ENCODE data around the gene SCML2. TPM values are rescaled to one million over a fixed set of nuclear protein-coding genes. Genes with fewer than 3 reads are reported as not detected.

The SCML2 gene
- total and polyA plus RNA-seq, 4 donors: 0.64 to 6.0 (median 0.84) TPM

DNA sequence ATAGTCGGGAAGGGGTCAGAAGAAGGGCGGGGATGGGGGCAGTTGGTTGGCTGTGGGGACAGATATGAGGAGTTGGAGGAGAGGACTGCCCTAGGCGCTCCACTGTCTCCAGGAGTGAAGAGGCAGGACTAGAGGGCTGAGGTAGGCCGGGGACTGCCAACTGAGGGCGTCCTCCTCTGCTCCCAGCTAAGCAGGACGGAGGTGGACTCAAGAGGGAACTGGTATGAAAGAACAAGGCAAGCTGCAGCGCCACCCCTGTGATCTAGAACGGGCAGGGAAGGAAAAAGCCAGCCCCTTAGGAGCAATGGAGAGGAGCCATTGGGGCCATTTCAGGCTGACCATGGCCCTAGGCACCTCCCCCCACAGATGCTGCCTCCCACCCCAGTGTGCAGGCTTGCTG lies 147.8 kb downstream of the SCML2 start:
- no peak overlapping the region for H3K27ac ChIP-seq (ENCODE audit: low read depth in 1 of 2, low read length in 1 of 2)
- H3K4me3 ChIP-seq: no peak overlapping the region
- H3K9ac ChIP-seq (ENCODE audit: insufficient read depth in 1 of 2, low read length in 2 of 2): no peak overlapping the region
- no peaks in the 10 kb centered on the region for H3K36me3 ChIP-seq (ENCODE audit: control insufficient read depth in 4 of 4, insufficient read depth in 4 of 4, low read length in 4 of 4)
- no peak for DNase-seq
- ATAC-seq (ENCODE audit: insufficient read depth, low FRiP score): no peak
- TF ChIP-seq, protein P1, sequence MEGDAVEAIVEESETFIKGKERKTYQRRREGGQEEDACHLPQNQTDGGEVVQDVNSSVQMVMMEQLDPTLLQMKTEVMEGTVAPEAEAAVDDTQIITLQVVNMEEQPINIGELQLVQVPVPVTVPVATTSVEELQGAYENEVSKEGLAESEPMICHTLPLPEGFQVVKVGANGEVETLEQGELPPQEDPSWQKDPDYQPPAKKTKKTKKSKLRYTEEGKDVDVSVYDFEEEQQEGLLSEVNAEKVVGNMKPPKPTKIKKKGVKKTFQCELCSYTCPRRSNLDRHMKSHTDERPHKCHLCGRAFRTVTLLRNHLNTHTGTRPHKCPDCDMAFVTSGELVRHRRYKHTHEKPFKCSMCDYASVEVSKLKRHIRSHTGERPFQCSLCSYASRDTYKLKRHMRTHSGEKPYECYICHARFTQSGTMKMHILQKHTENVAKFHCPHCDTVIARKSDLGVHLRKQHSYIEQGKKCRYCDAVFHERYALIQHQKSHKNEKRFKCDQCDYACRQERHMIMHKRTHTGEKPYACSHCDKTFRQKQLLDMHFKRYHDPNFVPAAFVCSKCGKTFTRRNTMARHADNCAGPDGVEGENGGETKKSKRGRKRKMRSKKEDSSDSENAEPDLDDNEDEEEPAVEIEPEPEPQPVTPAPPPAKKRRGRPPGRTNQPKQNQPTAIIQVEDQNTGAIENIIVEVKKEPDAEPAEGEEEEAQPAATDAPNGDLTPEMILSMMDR (IDR thresholded peaks at IDR 0.05; ENCODE audit: control extremely low read depth, extremely low read depth): no peak
- H3K27me3 ChIP-seq (ENCODE audit: control insufficient read depth in 3 of 3, insufficient read depth in 3 of 3, low read length in 2 of 3): peaks cover 2 to 11% (median 3%) of the 10 kb centered on the region in 3 donors
- peaks cover 0 to 3% (median 0%) of the 10 kb centered on the region in 4 donors for H3K9me3 ChIP-seq (ENCODE audit: control insufficient read depth in 4 of 4, insufficient read depth in 3 of 4, low read length in 3 of 4)
- whole genome bisulfite sequencing, 2 donors: 72 to 89% methylated on average over 8 of the region's 8 CpGs
- H3K4me1 ChIP-seq (ENCODE audit: control insufficient read depth in 5 of 5, insufficient read depth in 5 of 5, low read length in 5 of 5): no peaks in the 10 kb centered on the region

DNA sequence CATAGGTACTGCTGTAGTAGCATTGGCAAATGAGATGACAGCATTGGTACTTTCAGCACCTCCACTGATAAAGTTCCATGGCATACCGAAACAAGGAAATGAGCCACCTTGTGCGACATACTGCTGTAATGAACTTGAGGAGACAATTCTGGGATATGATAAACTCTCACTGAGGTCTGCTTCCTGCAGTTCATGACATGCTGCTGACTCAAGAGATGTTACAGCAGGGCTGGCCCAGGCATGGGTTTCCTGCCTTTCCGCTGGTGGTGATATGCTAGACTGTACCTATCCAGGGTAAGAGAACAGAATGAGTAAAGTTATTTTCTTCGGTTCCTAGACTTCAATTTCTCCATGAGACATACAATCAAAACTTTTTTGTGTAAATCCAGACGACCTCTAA lies 150.9 kb downstream of the SCML2 start:
- no peak for ATAC-seq (ENCODE audit: insufficient read depth, low FRiP score)
- Histone ChIP-seq H3K9ac (ENCODE audit: insufficient read depth in 1 of 2, low read length in 2 of 2) (no peak overlapping the region), H3K4me1 (ENCODE audit: control insufficient read depth in 5 of 5, insufficient read depth in 5 of 5, low read length in 5 of 5) (no peaks in the 10 kb centered on the region), H3K27me3 (ENCODE audit: control insufficient read depth in 3 of 3, insufficient read depth in 3 of 3, low read length in 2 of 3) (peaks cover 3 to 9% (median 3%) of the 10 kb centered on the region in 3 donors), H3K4me3 (no peak overlapping the region), H3K9me3 (ENCODE audit: control insufficient read depth in 4 of 4, insufficient read depth in 3 of 4, low read length in 3 of 4) (peaks cover 0 to 3% (median under 1%) of the 10 kb centered on the region in 4 donors), H3K27ac (ENCODE audit: low read depth in 1 of 2, low read length in 1 of 2) (no peak overlapping the region), H3K36me3 (ENCODE audit: control insufficient read depth in 4 of 4, insufficient read depth in 4 of 4, low read length in 4 of 4) (no peaks in the 10 kb centered on the region)
- no peak for DNase-seq
- TF ChIP-seq, protein P1 (IDR thresholded peaks at IDR 0.05; ENCODE audit: control extremely low read depth, extremely low read depth): no peak
- WGBS, 2 donors: 65 to 83% methylated on average over 5 of the region's 5 CpGs

DNA sequence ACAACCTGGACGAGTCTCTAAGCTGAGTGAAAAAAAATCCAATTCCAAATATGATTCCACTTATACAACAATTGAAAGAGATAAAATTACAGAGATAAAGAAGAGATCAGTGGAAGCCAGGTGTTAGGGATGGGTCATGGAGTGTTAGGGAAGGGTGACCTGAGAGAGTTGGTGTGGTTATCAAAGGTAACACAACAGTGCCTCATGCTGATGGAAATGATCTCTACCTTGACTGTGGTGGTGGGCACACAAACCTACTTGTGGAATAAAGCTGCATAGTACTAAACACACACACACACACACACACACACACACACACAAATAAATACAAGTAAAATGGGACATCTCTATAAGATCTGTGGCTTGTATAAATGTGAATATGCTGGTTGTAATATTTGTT lies 159.8 kb downstream of the SCML2 start:
- H3K27ac ChIP-seq (ENCODE audit: low read depth in 1 of 2, low read length in 1 of 2): no peak overlapping the region
- ATAC-seq (ENCODE audit: insufficient read depth, low FRiP score) (no peak), DNase-seq (no peak)
- no peaks in the 10 kb centered on the region for H3K4me1 ChIP-seq (ENCODE audit: control insufficient read depth in 5 of 5, insufficient read depth in 5 of 5, low read length in 5 of 5)
- H3K36me3 ChIP-seq (ENCODE audit: control insufficient read depth in 4 of 4, insufficient read depth in 4 of 4, low read length in 4 of 4): no peaks in the 10 kb centered on the region
- TF ChIP-seq, protein P1 (IDR thresholded peaks at IDR 0.05; ENCODE audit: control extremely low read depth, extremely low read depth): no peak
- H3K9me3 ChIP-seq (ENCODE audit: control insufficient read depth in 4 of 4, insufficient read depth in 3 of 4, low read length in 3 of 4): peaks cover 0 to 1% (median 0%) of the 10 kb centered on the region in 4 donors
- no peak overlapping the region for H3K9ac ChIP-seq (ENCODE audit: insufficient read depth in 1 of 2, low read length in 2 of 2)
- peaks cover 0 to 16% (median 0%) of the 10 kb centered on the region in 3 donors for H3K27me3 ChIP-seq (ENCODE audit: control insufficient read depth in 3 of 3, insufficient read depth in 3 of 3, low read length in 2 of 3)
- WGBS, 2 donors: 45 to 88% methylated on average over 1 of the region's 1 CpG
- H3K4me3 ChIP-seq: no peak overlapping the region

Small RNA genes lying within 50 kb of the gene (small RNA-seq; reads per million reads assigned to genes)
- not detected for gene RF00019 (ENCODE audit: low replicate concordance)
- not detected for gene TMSB10P2 (ENCODE audit: low replicate concordance)

Other genes starting within 250 kb of the SCML2 start
- gene BEND2, start 133.8 kb downstream of the SCML2 start, total RNA-seq: under 1 TPM in 1 of 2 donors, not detected in 1; 0.14 TPM
- gene BEND2, start 133.8 kb downstream of the SCML2 start, polyA plus RNA-seq: under 1 TPM; 0.03 to 0.04 TPM
- gene CDKL5, start 70.9 kb upstream of the SCML2 start, total RNA-seq: 10 to 100 TPM; 29.2 to 37.3 TPM
- 1 to 10 TPM; 3.2 to 3.4 TPM for gene CDKL5, start 70.9 kb upstream of the SCML2 start, polyA plus RNA-seq

Data from lung (tissue), 13 donors.